NCI-H1417 (cell line): ENCODE measurements around the gene TGM6.

Experiments
- DNase-seq, 3 experiments: peaks; one replicate each; lab custom pipeline; 2025; lab: John Stamatoyannopoulos, UW

Gene TGM6

GRCh38 chr20:2455771-2456497, 75.2 kb downstream of the TGM6 start:
- no peak for DNase-seq

- DNase-seq, result no peak
Observed at GRCh38 chr20:2458919-2459499, 78.3 kb downstream of the TGM6 start.

DNA sequence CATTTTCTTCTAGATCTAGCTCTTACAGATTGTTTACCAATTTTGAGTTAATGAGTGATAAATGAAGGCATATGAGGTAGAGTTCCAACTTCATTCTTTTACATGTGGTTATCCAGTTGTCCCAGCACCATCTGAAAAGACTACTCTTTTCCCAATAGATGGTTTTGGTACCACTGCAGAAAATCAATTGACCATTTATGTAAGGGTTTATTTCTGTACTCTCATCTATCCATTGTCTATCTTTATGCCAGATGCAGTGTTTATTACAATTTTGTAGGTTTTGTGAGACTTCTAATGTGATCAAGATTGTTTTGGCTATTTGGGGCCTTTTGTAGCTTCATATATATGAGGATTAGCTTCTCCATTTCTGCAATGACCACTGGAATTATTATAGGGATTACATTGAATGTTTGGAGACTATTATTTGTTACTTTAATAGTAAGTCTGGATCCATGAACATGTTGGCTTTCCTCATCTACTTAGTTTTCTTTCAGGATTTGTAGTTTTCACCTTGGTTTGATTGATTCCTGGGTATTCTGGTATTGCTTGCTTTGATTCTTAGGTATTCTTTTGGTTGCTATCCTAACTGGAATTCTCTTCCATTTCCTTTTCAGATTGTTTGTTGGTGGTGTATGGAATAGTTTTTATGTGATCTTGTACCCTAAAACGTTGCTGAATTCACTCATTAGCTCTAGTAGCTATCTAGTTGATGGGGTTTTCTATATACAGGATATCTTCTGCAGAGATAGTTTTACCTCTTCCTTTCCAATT, 79.5 kb downstream of the TGM6 start:
- no peak for DNase-seq

DNA sequence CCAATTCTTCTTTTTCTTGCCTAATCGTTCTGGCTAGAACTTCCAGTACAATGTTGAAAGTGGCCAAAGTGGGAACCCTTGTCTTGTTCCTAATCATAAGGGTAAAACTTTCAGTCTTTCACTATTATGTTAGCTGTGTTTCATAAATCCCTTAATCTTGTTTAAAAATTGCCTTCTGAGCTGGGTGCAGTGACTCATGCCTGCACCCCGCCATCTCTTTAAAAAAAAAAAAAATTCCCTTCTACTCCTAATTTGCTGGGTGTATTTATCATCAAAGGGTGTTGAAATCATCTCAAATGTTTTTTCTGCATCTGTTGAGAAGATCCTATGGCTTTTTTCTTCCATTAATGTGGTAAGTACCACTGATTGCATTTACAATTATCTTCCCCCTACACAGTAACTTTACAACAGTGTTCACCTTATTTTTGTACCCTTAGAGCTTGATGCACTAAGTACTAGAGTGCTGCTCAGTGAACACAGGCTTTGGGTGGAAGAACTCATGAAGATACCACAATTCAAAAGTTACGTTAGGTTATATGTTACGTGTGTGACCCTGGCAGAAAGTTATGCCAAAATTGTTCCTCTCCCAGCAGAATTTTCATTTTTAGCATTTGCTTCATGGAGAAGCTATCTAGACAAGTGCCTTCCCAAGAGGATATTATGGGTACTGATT, 80.2 kb downstream of the TGM6 start:
- no peak for DNase-seq

GRCh38 chr20:2462484-2462883, 81.8 kb downstream of the TGM6 start:
- no peak for DNase-seq

DNA sequence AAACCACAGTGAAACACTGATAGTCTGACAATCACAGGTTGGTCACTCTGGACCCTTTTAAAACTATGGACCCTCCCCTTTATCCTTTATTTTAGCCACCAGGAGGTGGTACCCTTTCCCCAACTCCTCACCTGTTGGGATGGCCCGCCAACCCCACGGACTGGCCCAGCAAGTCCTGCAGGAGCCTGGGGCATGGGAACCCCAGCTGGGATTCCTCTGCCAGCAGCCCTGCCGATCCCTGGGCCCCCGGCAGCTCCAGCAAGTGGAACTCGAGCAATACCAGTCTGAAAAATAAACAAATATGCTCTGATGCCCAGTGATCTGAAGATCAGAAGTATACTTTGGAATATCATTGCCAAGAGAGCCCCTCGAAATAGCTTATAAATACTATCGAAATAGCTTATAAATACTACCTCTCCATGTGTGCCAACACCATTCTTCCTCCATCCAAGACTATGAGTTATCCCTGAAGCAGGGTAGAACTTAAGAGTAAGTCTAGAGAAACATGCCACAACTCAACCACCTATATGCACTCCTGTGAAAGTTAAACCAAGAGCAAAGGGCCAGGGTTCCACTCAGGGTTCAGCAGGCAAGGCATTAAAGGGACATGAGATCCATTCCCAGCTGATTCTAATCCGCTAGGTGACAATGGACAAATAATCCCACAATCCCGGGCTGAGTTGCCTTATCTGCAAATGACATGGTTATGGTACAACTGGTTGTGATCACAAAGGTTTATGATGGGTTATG, 83.1 kb downstream of the TGM6 start:
- DNase-seq, result no peak

DNA sequence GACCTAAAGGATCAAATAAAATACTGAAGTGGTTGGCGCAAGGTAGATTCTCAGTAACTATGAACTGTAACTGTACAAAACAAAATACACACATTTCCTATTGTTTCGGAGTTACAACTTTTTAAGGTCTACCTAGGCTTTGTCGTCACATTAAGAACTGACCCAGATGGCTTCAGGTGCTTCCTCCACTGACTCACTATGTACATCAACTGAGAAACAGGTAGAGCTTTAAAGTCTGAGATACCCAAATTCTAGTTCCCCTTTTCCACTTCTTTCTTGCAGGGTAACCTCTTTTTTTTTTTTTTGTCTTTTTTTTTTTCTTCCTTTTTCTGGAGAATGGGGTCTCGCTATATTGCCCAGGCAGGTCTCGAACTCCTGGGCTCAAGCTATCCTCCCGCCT, 84.4 kb downstream of the TGM6 start:
- DNase-seq, result no peak

DNA sequence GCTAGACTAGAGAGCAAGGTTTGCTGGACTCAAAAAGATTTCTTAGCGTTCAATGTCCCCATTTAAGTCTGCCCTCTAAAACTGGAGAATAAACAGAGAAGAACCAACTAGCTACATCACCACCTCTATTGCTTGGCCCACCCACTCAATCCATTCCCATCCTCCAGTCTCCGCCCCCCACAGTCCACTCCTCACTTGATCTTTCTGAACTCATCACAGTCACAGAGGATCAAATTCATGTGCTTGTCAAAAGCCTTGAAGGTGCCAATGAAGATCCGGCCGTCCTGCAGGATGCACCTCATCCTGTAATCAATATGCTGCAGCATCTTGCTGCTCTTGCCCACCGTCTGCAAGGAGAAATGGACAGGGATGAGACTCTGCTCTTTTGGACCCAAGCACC, 86.7 kb downstream of the TGM6 start:
- DNase-seq, result no peak

- DNase-seq, result no peak
Observed at GRCh38 chr20:2468581-2469407, 88.1 kb downstream of the TGM6 start.

- peak in 2 of 3 experiments; percentile 83 to 87 for DNase-seq
Observed at GRCh38 chr20:2469991-2470422, 89.3 kb downstream of the TGM6 start.

GRCh38 chr20:2470423-2471193, 89.9 kb downstream of the TGM6 start, which contains the start of gene SNRPB:
TSS of gene SNRPB (minus strand) at chr20:2470789. CDS start at chr20:2470690, 99 bp downstream.
- DNase-seq, result peak; percentile 99

DNA sequence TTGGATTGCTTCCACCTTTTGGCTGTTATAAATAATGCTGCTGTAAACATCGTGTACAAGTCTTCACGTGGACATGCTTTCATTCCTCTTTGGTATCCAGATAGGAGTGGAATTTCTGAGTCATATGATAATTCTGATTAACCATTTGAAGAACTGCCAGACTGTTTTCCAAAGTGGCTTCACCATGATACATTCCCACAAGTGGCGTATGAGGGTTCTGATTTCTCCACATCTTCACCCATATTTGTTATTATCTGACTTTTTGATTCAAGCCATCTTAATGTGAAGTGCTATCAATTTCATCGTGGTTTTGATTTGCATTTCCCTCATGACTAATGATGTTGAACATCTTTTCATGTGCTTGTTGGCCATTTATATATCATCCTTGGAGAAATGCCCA, 92.8 kb downstream of the TGM6 start:
- no peak for DNase-seq

- DNase-seq, result no peak
Observed at GRCh38 chr20:2475850-2476741, 95.4 kb downstream of the TGM6 start.

DNA sequence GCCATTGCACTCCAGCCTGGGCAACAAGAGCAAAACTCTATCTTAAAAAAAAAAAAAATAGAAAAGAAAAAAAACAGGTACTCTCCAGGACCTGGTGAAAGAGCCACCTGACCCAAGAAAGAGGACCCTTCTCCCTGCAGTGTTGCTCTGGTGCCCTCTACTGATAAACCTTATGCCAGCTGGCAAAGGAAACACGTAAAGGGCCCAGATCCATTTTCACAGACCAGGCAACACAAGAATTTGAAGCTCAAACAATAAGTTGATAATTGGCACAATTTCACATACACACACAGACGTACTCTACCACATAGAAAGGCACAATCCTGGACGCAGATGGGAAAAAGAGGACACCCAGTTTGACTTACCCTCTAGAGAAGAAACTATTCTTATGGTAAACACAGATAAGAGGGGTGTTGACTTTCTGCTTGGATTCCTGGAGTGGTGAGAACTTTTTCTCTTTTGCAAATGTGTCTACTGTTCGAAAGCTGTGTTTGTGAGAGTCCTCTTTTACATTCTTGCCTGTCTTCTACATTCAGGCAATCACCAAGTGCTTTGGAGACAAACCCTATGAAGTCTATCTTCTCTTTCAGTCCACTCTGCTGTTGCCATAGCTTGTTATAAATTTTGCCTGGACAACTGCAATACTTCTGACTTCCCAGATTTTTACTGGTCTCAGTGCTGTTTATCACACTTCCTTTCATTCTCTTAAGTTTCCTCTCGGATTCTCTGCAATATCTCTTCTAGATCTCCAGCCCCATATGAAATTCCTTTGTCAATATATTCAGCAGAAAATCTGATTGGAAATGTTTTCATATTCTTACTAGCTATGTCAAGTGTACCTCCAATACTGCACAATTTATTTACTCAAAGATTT, 96.3 kb downstream of the TGM6 start:
- no peak for DNase-seq

GRCh38 chr20:2480381-2480780, 99.7 kb downstream of the TGM6 start:
- DNase-seq, result no peak
